ENCODE data around the gene DHPS. TPM values are rescaled to one million over a fixed set of nuclear protein-coding genes. Genes with fewer than 3 reads are reported as not detected.

The DHPS gene
- total and polyA plus RNA-seq, 2 of the 13 experiments (the other 11 are each of a cell fraction or from before 2014, with no cell fraction given), result 43.3 to 84.3 TPM

DNA sequence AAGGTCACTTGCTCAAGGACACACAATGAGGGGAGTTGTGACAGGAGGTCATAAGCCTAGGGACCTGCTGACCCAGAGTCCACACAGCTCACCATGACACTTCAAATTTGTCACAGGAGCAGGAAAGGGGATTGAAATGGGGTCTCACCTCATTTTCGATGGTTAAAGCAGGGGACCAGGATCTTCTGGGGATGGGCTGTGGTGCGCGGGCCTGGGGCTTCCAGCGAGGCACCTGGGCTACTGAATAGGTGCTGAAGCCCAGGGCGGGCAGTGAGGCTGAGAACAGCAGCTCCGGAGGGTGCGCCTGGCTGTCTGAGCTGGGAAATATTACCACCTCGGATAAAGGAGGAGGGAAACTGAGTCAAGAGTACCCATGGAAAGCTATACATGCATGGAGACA lies 26.1 kb downstream of the DHPS start:
- Histone ChIP-seq H3K79me2 (ENCODE audit: insufficient read depth, low read length) (no peaks in the 10 kb centered on the region), H3K4me3 (replicated peaks in 1 of 3; ENCODE audit: insufficient read depth in 1 of 3, low read depth in 2 of 3, low read length in 3 of 3) (no peak overlapping the region), H3K27me3 (ENCODE audit: control insufficient read depth in 1 of 2, insufficient read depth in 2 of 2, low read length in 2 of 2) (no peaks in the 10 kb centered on the region), H3K4me2 (ENCODE audit: low read depth, low read length) (no peak overlapping the region), H3K36me3 (replicated peaks in 1 of 2; ENCODE audit: control insufficient read depth in 1 of 2, insufficient read depth in 2 of 2, low read length in 2 of 2) (peaks cover 0 to 13% of the 10 kb centered on the region in 2 experiments; a peak in 4 of 5 replicates), H3K4me1 (ENCODE audit: insufficient read depth, low read length) (no peaks in the 10 kb centered on the region), H3K9ac (ENCODE audit: insufficient read depth, low read depth, low read length) (no peak overlapping the region), H2AFZ (ENCODE audit: low read length) (no peak overlapping the region), H4K20me1 (ENCODE audit: insufficient read depth, low read length) (no peaks in the 10 kb centered on the region), H3K27ac (ENCODE audit: extremely low read length, insufficient read depth, low read length) (no peak overlapping the region), H3K9me3 (ENCODE audit: low read length) (no peaks in the 10 kb centered on the region)
- ATAC-seq (no peak), FAIRE-seq (no peak), DNase-seq (ENCODE audit: low spot score) (no peak)
- in situ Hi-C loops (cut with HindIII; ENCODE audit: extremely low pct_ligation_motif_present, low pct_unique_long_range_greater_than_20kb) (no loop called here), intact Hi-C loops (cut with micrococcal nuclease; ENCODE audit: unreplicated experiment) (no loop called here)
- CTCF ChIA-PET (ENCODE audit: low intra/inter-chr PET ratio, low total read pairs), result no interaction called here
- BruUV-seq (replicated peaks), result no TSS peak
- WGBS (ENCODE audit: low lambda C conversion rate), result 91% methylated on average over 8 of the region's 8 CpGs
- TF ChIP-seq RFX5 (IDR thresholded peaks at IDR 0.05; ENCODE audit: low read depth, low read length), result no peak
- no peak for TF ChIP-seq MED1 (CRISPR knock-in tag; IDR thresholded peaks at IDR 0.05)
- TF ChIP-seq ZNF513 (CRISPR knock-in tag; conservative IDR thresholded peaks at IDR 0.05), result no peak
- no peak for TF ChIP-seq HES4 (CRISPR knock-in tag; IDR thresholded peaks at IDR 0.05; ENCODE audit: borderline replicate concordance)
- POLR2A ChIA-PET, result interaction anchor here (1.3 kb wide), 1 partner anchor 11 kb away, joined by 4 read pairs; the partner anchor contains the start of genes MAN2B1 and WDR83

DNA sequence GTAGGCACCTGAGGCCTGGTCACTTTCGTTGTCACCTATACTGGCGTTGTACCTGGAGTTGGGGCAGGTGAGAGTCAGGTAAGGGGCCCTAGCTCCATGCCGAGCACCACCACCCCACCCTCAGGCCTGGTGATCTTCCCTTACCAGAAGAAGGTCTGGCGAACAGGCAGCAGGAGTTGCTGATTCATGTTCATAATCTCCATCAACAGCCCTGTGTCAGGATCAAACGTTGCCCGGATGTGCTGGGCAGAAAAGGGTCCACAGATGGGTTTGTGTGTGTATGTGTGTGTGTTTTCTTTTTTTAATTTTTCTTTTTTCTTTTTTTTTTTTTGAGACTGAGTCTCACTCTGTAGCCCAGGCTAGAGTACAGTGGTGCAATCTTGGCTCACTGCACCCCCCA lies 29.5 kb downstream of the DHPS start:
- H3K9me3 ChIP-seq (ENCODE audit: low read length), result no peaks in the 10 kb centered on the region
- CTCF ChIA-PET (ENCODE audit: low intra/inter-chr PET ratio, low total read pairs), result no interaction called here
- no peaks in the 10 kb centered on the region for H3K4me1 ChIP-seq (ENCODE audit: insufficient read depth, low read length)
- DNase-seq (ENCODE audit: low spot score) (no peak), ATAC-seq (no peak), FAIRE-seq (no peak)
- in situ Hi-C loops (cut with HindIII; ENCODE audit: extremely low pct_ligation_motif_present, low pct_unique_long_range_greater_than_20kb) (no loop called here), intact Hi-C loops (cut with micrococcal nuclease; ENCODE audit: unreplicated experiment) (no loop called here)
- no peak overlapping the region for H3K4me3 ChIP-seq (replicated peaks in 1 of 3; ENCODE audit: insufficient read depth in 1 of 3, low read depth in 2 of 3, low read length in 3 of 3)
- no TSS peak for BruUV-seq (replicated peaks)
- peaks cover 0 to 11% of the 10 kb centered on the region in 2 experiments; a peak in 4 of 5 replicates for H3K36me3 ChIP-seq (replicated peaks in 1 of 2; ENCODE audit: control insufficient read depth in 1 of 2, insufficient read depth in 2 of 2, low read length in 2 of 2)
- no peak overlapping the region for H3K9ac ChIP-seq (ENCODE audit: insufficient read depth, low read depth, low read length)
- H4K20me1 ChIP-seq (ENCODE audit: insufficient read depth, low read length), result no peaks in the 10 kb centered on the region
- 87% methylated on average over 6 of the region's 6 CpGs for WGBS (ENCODE audit: low lambda C conversion rate)
- H2AFZ ChIP-seq (ENCODE audit: low read length), result no peak overlapping the region
- POLR2A ChIA-PET, result no interaction called here
- no peak overlapping the region for H3K27ac ChIP-seq (ENCODE audit: extremely low read length, insufficient read depth, low read length)
- TF ChIP-seq ATF7-NPFF (CRISPR knock-in tag; IDR thresholded peaks at IDR 0.05; ENCODE audit: low read depth) (no peak), ZNF703 (CRISPR knock-in tag; IDR thresholded peaks at IDR 0.05; ENCODE audit: borderline replicate concordance) (no peak), ATF5 (CRISPR knock-in tag; IDR thresholded peaks at IDR 0.05; ENCODE audit: low read depth) (no peak), SIN3B (IDR thresholded peaks at IDR 0.05; ENCODE audit: low read length) (no peak), TAF15 (IDR thresholded peaks at IDR 0.05; ENCODE audit: low read depth, low read length, poor library complexity, severe bottlenecking) (no peak), TEF (CRISPR knock-in tag; IDR thresholded peaks at IDR 0.05) (no peak)
- TF ChIP-seq, protein P1, sequence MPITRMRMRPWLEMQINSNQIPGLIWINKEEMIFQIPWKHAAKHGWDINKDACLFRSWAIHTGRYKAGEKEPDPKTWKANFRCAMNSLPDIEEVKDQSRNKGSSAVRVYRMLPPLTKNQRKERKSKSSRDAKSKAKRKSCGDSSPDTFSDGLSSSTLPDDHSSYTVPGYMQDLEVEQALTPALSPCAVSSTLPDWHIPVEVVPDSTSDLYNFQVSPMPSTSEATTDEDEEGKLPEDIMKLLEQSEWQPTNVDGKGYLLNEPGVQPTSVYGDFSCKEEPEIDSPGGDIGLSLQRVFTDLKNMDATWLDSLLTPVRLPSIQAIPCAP (CRISPR knock-in tag; IDR thresholded peaks at IDR 0.05; ENCODE audit: low read depth), result no peak
- H3K79me2 ChIP-seq (ENCODE audit: insufficient read depth, low read length), result no peaks in the 10 kb centered on the region
- H3K27me3 ChIP-seq (ENCODE audit: control insufficient read depth in 1 of 2, insufficient read depth in 2 of 2, low read length in 2 of 2), result no peaks in the 10 kb centered on the region
- no peak overlapping the region for H3K4me2 ChIP-seq (ENCODE audit: low read depth, low read length)
